HL-60/S4 (cell line): ENCODE data around the gene LPCAT2.

Experiments
- in situ Hi-C: fragments of 300-500 bp; cut with MboI; formaldehyde crosslinking; loops from 2 replicates; pipeline ENCODE4 v1.14.3; 2022; ENCODE audit warnings: low sequenced_read_pairs

Gene LPCAT2

DNA sequence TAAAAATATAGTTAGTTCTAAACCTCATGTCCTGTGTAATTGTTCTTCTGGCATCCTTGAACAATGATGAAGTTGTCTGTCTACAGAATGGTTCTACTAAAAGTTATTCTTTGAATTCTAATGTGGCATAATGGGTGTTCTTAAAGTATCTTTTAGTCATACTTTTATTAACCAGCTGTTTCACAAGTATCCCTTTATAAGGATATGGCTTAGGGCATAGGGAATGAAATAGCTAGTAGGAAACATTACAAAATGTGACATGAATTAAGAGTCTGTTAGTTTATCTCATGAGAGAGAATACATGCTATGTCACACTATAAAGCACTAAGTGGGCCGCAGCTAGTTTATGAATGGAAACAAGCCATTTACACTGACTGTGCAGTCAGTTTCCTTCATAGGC lies 31.3 kb downstream of the LPCAT2 start:
- in situ Hi-C loops = no loop called here

DNA sequence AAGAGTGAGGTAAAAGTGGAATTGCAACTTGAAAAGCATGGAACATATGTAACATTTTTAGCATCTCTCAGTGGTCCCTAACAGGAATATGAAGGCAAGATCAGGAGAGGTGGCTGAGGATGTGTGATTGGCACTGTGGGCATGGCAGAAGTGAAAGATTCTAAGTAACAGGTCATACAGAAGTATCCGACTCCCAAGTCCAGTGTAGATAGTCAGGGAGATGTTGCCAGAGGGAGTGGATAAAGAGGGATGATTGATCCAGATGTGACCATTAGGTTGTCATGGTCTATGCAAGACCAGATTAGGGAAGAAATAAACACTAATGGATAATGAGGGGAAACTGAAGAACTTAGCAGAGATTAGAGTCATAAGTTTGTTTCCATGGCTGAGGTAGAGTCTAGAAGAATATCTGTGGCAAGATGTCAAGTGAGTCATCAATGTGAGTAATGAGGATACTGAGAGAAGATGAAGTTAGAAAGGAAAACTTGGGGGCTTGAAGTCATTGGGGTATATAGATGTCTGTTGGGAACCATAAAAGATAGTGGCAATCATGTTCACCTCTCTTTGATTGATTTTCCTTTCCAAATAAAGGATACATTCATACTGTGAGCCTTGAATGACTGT lies 33.7 kb downstream of the LPCAT2 start:
- in situ Hi-C loops = no loop called here

DNA sequence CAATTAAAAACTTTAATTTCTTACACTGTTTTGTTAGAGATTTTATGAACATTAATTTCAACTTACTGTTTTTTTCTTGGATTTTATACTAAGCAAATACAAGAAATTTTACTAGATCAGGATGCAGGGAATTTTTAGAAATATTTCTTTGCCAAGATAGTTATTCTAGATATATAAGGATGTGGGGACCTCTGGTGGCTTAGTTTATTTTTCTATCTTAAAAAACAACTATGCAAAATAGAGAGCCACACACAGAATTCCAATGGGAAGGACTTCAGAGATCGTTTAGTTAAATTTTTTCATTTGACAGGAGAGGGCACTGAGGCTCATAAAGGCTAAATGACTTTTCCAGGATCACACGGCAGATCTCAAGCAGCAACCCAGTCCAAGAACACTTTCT lies 34.6 kb downstream of the LPCAT2 start:
- in situ Hi-C loops = no loop called here

DNA sequence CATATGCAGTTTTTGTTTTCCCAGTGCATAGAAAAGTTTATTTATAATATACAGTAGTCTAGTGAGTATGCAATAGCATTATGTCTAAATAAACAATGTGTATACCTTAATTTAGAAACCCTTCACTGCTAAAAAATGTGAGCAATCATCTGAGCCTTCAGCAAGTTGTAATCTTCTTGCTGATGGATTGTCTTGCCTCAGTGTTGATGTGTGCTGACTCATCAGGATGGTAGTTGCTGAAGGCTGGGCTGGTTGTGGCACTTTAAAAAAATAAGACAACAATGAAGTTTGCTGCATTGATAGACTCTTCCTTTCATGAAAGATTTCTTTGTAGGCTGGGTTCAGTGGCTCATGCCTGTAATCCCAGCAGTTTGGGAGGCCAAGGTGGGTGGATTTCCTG lies 43.7 kb downstream of the LPCAT2 start:
- in situ Hi-C loops = no loop called here

DNA sequence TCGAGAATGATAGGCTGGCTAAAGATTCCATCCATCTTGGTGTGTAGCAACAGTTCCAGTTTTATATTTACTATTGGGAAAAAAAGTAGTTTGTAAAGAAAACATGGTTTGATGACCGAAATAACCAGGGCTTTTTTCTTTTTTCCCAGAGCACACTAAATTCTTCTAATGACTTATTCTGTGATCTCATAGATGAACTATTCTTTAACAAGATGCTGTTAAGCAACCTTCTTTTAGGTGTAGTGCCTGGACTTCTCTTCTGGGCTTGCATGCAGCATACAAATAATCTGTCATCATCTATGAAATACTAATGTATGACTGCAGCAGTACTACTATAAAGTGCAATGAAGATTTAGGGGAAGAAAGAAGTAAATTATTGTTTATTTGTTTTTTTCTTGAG lies 46.6 kb downstream of the LPCAT2 start:
- in situ Hi-C loops = no loop called here

DNA sequence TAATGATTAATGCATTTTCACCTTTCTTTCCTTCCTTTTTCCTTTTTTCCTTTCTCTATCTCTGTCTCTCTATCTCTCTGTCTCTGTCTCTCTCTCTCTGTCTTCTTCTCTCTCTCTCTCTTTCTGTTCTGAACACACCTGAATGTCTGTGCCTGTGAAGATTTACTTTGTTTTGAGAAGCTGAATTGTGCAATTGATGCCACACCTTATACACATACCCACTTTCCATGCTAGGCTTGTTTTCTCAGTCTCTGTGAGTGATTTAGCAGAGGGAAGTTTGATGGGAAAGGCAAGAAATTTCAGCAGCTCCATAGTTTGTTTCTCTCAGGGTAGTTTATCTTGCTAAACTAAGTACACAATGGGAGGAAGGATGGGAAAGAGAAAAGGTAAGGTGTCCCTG lies 48.3 kb downstream of the LPCAT2 start:
- in situ Hi-C loops = no loop called here

DNA sequence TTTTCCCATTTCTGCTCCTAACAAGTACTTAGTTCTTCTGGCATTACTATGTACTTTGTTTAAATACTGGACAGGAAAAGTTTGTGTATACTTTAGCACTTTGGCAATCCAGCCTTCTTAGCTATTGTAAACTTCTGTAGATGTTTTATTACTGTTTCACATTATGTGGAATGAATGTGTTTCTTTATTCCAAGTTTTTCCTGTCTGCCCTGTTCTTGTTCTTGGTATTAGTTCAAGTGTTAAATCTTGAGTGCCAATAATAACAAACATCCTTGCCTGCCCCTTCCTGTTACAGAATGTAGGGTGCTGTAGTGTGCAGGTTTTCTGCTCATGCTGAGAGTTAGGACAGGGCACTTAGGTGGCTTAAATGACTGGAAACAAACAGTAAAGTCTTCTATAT lies 50.4 kb downstream of the LPCAT2 start:
- in situ Hi-C loops = no loop called here

DNA sequence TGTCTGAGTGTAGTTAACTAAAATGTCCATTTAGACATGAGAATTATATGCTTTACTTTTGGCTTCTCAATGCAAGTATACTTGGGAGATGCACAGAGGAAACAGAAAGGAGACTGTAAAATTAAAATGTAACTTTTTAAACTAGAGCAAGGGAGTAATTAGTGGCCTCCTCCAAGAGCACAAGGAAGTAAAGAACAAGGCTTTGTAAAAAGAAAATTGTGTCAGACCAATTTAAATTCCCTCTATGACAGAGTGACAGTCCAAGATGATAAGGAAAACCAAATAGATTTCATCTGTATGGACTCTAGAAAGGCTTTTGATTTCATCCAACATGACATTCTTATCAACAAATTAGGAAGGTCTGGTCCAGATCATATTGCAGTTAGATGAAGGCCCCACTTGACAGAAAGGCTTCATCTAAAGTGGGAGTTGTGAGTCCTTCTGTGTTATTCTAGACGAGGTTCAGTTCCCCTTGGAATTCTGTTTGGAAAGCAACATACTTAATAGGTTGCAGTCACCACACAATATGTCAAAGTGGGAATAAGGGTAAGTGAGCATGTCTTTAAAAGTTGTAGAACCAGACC lies 51.2 kb downstream of the LPCAT2 start:
- in situ Hi-C loops = no loop called here

DNA sequence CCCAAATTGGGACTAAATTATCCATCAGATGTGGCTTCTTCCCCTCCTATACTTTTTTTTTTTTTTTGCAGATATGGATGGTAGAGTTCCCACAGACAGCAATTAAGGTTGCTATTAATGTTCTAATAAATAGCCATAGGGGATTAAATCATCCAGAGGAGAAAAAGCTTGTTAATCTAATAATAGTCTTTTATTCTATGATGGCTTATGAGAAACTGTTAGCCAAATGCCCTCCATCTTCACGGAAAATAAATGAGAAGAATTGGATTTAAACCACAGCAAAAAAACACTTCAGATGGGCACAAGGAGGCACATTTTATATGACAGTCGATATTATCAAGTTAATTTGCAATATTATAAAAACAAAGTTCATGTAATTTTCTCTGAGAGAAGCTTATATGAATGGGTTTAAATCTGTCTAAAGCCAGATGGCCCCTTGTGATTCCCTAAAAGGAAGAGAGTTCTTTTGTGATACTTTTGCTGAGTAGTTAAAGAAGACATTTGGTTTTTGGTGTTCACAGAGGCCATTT lies 52.5 kb downstream of the LPCAT2 start:
- in situ Hi-C loops = no loop called here

DNA sequence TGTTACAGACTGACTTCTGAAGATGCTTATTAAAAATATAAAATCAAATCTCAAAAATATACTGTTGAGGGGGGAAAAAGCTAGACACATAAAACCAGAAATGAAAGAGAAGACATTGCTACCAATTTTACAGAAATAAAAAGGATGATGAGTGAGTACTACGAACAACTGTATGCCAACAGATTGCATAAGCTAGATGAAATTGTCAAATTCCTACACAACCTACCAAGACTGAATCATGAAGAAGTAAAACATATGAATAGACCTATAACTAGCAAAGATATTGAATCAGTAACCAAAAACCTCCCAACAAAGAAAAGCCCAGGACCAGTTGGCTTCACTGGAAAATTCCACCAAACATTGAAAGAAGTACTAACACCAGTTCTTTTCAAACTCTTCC lies 54.1 kb downstream of the LPCAT2 start:
- in situ Hi-C loops = no loop called here

DNA sequence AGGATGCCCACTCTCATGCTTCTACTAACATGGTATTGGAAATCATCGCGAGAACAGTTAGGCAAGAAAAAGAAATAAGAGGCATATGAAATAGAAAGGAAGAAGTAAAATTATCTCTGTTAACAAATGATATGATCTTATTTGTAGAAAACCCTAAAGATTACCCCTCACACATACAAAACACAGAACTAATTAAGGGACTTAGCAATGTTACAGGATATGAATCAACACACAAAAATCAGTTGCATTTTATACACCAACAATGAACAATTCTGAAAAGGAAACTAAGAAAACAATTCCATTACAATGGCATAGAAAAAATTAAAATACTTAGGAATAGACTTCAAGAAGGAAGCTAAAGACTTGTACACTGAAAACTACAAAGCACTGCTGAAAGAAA lies 54.9 kb downstream of the LPCAT2 start:
- in situ Hi-C loops = no loop called here

DNA sequence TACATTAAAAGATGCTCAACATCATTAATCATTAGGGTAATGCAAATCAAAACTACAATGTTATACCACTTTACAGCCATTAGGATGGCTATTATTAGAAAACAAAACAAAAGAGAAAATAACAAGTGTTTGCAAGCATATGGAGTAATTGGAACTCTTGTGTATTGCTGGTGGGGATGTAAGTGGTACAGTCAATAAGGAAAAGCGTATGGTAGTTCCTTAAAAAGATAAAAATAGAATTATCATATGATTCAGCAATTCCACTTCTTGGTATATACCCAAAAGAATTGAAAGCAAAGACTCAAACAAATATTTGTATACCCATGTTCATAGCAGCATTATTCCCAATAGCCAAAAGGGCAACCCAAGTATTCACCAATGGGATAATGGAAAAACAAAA lies 56.2 kb downstream of the LPCAT2 start:
- in situ Hi-C loops = no loop called here

DNA sequence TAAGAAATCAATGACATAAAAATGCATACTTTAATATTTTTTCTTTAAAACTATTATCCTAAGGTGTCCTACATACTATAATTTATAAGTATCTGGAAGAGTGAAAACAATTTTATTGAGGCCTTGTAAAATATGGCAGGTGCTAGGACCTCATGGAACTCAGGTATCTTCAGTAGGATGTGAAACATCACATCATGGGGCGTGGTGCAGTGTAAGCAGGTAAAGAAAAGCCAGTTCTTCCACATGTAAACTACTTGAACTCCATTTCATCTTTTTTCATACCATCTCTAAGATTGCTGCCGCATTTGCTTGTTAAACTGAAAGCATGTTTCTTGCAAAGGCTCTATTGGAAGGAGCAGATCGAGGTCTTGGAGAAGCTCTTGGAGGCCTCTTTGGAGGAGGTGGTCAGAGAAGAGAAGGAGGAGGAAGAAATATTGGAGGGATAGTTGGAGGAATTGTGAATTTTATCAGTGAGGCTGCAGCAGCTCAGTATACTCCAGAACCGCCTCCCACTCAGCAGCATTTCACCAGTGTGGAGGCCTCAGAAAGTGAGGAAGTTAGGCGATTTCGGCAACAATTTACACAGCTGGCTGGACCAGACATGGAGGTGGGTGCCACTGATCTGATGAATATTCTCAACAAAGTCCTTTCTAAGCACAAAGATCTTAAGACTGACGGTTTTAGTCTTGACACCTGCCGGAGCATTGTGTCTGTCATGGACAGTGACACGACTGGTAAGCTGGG lies 57.7 kb downstream of the LPCAT2 start, which contains the start of gene CAPNS2:
Gene CAPNS2, plus strand, starts transcription at position 253 of the 744 bp plus-strand sequence. Its CDS starts 73 bp downstream, at position 326.
- in situ Hi-C loops = no loop called here

DNA sequence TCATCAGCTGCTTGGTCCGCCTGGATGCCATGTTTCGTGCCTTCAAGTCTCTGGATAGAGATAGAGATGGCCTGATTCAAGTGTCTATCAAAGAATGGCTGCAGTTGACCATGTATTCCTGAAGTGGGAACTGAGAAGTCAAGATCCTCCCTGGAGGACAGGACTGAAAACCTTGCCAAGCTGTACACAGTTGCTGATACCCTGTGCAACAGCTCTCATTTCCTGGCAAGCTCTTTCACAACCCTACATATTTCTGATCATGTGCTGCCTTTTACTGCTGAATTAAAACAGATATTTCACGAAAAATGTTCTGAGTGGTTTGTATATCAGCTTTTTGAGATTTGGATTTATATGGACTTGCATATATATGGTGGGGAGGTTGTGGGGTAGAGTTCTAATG lies 58.5 kb downstream of the LPCAT2 start:
- in situ Hi-C loops = no loop called here

DNA sequence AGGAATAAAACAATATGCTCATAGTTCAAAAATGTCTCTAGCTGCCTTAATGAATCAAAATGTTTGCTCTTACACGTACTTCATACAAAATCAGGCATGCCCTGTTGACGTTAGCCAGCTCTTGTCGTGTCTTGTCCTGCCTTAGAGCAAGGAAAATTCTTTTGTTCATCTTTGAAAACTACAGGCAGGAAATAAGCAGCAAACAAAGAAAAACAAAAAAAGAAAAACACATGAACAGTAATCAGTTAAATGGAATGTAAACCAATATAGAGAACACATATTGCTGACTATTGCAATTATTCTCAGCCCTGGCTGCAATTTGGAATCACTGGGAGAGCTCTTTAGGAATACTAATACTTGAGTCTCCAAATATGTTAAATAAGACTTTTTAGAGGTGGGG lies 59.3 kb downstream of the LPCAT2 start:
- in situ Hi-C loops = no loop called here

DNA sequence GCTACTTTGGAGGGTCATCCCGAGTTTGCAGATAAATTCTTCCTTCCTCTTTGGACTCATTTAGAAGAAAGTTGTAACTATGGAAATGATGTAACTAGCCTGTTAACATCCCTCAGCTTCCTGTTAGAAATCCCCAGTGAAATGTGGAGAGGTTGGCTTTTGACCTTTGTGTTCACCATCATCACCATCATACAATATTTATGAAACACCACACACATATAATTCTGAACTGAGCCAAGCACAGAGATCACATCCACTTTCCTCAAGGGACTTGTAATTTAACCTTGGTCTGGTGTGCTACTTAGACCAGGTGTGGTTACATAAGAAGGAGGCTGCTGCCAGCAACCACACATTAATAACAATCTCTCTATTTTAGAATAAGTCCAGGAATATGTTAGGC lies 60.2 kb downstream of the LPCAT2 start:
- in situ Hi-C loops = no loop called here

DNA sequence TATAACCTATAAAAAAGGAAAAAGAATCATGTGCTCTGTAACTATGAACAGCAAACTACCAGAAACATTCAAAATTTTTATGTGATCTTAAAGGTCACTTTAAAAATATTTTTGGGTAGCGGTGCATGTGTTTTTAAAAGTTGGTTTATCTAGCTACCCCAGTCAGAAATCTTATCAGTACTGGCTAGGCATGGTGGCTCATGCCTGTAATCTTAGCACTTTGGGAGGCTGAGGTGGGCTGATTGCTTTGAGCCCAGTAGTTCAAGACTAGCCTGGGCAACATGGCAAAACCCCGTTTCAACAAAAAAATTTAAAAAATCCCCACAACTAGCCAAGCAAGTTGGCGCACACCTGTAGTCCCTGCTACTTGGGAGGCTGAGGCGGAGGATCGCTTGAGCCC lies 61.3 kb downstream of the LPCAT2 start:
- in situ Hi-C loops = no loop called here

DNA sequence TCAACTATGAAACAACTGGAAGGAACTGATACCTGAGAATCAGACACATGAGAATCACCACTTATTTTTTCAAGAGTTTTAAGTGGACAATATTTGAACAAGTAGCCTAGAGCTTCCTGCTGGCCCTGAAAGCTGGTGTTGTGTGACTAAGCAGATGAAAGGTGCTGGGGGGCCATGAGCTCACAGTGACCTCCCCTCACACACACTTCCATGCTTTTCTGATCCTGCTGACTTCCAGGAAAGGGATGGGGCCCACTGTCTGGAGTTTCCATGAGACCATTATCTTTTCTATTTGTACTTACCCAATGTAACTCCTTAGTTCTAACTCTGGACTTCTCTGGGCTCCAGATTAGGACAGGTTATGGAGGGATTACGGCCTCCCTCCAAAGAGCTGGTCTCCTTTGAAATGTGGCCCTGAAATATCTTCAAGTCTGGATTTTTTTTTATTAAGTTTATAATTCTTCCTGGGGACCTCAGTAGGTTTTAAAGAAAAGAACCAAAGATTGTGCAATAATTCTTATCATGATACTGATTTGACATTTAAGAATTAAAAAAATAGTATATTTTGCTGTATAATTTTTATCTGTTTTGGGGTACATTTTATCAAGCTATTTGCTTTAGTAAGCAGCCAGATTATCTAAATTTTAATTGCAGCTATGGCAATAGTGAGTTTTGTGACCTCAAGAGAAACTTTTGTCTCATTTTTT lies 62.5 kb downstream of the LPCAT2 start:
- in situ Hi-C loops = no loop called here

DNA sequence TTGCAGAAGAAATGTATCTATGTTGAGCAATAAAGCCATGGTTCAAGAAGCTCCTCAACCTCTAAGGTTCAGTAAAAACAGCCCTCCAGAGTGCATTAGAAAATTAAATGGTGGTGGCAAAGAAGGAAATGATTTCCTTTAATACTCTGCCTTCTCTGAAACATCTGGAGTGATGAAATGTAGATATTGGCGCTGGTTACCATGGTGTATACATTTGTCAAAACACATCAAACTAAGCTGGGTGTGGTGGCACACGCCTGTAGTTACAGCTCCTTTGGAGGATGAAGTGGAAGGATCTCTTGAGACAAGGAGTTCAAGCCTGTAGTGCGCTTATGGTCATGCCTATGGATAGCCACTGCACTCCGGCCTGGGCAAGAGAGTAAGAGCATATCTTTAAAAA lies 63.6 kb downstream of the LPCAT2 start:
- in situ Hi-C loops = no loop called here

DNA sequence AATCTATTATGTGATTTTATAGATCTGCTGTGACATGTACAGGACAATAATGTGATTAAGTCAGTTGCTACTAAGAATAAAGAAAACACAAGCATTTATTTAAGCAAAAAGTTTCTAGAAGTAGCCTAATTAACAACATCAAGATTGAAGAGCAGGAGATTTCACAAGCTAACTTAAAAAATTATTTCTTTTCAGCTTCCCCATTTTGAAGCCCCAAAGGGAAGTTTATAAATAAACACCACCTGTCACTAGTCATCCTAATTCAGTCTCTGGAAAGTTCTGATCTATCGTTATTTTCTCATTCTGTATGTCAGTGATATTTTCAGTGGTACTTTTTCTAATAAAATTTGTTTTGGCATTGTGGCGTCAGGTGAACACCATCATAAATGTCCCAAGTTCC lies 65.9 kb downstream of the LPCAT2 start:
- in situ Hi-C loops = no loop called here

DNA sequence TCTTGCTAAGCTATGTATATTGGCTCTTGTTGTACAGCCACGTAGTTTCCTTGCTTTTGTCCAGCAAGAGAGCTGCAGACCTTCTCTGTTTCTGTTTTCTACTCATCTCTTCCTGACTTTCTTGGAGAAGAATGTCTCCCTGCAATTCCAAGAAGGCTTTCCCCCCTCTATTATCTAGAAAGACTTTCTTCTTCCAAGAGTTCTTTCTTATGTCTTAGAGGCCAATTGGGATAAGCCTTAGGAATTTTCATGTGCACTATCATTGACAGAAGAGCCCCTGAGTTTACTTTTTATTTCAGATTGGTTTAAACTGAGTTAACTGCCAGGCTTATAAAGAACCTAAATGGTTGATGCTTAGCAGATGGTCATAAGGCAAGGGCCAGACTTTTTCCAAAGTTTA lies 66.6 kb downstream of the LPCAT2 start:
- in situ Hi-C loops = no loop called here

DNA sequence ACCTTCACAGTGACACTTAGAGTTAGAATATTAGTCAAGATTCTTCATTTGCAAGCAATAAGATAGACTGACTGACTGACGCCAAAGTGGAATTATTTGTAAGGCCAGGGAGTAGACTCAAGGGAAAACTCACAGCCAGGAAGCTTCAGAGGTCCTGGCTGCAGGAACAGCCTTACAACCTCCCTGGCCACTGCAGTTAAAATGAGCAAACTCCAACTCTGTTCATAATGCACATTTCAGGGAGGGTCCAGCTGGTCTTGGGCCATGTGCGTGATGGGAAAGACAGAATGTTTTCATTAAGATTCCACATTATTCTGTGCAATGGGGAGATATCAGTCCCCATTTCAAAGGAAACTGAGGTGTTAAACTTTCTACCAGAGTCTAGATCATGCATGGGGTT lies 67.5 kb downstream of the LPCAT2 start:
- in situ Hi-C loops = no loop called here
